WERI-Rb-1 (cell line): ENCODE data around the gene CNTF.

ENCODE experiments used
- DNase-seq: peaks from one replicate; pipeline ENCODE4 v3.0.0-alpha.2; 2020
- H3K27ac ChIP-seq: fragments of 250-450 bp; sonication (Bioruptor Pico); 2 replicates; pipeline ENCODE4 v1.5.1; 2020; ENCODE audit warnings: mild to moderate bottlenecking, moderate library complexity
- H3K27me3 ChIP-seq: fragments of 250-450 bp; sonication (Bioruptor Pico); 2 replicates; pipeline ENCODE4 v1.5.1; 2021; ENCODE audit warnings: mild to moderate bottlenecking, low read depth, moderate library complexity; ENCODE audit not compliant: insufficient read depth, severe bottlenecking
- H3K36me3 ChIP-seq: fragments of 250-450 bp; sonication (Bioruptor Pico); 2 replicates; pipeline ENCODE4 v1.5.1; 2020; ENCODE audit warnings: mild to moderate bottlenecking, moderate library complexity
- H3K4me3 ChIP-seq: 2 replicates; pipeline ENCODE4 v1.5.1; 2011; ENCODE audit warnings: low read depth, mild to moderate bottlenecking, control low read depth, low read length
- H3K9me3 ChIP-seq: fragments of 250-450 bp; sonication (Bioruptor Pico); 2 replicates; pipeline ENCODE4 v1.5.1; 2021; ENCODE audit warnings: mild to moderate bottlenecking, moderate library complexity; ENCODE audit not compliant: severe bottlenecking
- TF ChIP-seq, protein P1 (sequence below): IDR thresholded peaks from 2 replicates; pipeline ENCODE4 v1.5.1; 2011; ENCODE audit warnings: low read depth, mild to moderate bottlenecking, control low read depth, inconsistent platforms, low read length

CNTF gene

DNA sequence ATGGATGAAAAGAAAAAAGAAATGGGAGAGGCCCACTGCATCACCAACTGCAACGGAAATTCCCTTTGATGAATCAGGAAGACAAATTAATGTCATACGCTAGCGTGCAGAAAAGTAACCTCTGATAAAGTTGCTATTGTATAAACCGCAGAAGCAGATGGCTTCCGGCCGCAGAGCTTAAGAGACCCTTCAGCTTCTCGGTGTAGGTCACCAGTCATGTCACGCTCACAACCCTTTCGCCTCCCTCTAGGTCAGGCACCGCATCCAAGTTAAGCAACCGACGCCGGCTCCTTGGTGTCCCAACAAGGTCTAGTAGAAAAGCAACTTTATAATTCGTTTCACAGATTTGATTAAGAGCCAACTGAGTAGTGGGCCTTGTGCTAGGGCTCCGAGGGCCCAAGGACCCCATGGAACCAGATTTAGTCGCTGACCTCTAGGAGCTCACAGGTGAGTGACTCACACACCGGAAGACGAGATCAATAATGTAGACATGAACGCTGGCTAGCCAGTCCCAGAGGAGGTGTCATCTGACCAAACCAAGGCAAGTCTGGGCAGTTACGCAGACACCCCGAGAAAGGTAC, 44.8 kb upstream of the CNTF start:
- Histone ChIP-seq H3K27me3 (no peaks in the 10 kb centered on the region), H3K9me3 (no peaks in the 10 kb centered on the region), H3K36me3 (peaks cover 31% of the 10 kb centered on the region), H3K27ac (peak overlapping the region; percentile 100), H3K4me3 (peak overlapping the region; percentile 95)
- TF ChIP-seq, protein P1, sequence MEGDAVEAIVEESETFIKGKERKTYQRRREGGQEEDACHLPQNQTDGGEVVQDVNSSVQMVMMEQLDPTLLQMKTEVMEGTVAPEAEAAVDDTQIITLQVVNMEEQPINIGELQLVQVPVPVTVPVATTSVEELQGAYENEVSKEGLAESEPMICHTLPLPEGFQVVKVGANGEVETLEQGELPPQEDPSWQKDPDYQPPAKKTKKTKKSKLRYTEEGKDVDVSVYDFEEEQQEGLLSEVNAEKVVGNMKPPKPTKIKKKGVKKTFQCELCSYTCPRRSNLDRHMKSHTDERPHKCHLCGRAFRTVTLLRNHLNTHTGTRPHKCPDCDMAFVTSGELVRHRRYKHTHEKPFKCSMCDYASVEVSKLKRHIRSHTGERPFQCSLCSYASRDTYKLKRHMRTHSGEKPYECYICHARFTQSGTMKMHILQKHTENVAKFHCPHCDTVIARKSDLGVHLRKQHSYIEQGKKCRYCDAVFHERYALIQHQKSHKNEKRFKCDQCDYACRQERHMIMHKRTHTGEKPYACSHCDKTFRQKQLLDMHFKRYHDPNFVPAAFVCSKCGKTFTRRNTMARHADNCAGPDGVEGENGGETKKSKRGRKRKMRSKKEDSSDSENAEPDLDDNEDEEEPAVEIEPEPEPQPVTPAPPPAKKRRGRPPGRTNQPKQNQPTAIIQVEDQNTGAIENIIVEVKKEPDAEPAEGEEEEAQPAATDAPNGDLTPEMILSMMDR = no peak
- peak; percentile 24 for DNase-seq

DNA sequence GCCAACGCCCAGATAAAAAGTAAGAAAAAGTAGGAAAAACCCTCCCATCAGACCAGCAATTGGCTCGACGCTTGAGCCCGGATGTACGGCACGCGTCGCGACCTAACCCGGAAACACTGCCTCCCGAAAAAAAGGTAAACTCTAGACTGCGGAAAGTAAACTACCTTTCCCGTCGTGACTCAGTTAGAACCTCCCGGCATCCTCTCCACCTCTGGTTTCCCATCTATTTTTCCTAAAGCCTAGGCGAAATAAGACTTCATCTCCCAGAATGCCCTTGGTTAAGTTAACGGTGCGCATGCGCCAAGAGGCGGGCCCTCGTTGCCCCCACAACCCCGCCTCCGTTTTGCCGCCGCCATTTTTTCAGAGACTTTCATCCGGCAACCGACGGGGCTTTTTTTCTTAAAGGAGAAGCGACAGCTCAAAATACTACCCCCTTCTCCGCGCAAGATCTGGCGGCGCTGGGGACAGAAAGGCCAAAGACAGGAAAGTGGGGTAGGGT, 44.3 kb upstream of the CNTF start:
- Histone ChIP-seq H3K4me3 (peak overlapping the region; percentile 95), H3K36me3 (peaks cover 31% of the 10 kb centered on the region), H3K9me3 (no peaks in the 10 kb centered on the region), H3K27me3 (no peaks in the 10 kb centered on the region), H3K27ac (peak overlapping the region; percentile 100)
- TF ChIP-seq, protein P1 = no peak
- DNase-seq = peak; percentile 94

DNA sequence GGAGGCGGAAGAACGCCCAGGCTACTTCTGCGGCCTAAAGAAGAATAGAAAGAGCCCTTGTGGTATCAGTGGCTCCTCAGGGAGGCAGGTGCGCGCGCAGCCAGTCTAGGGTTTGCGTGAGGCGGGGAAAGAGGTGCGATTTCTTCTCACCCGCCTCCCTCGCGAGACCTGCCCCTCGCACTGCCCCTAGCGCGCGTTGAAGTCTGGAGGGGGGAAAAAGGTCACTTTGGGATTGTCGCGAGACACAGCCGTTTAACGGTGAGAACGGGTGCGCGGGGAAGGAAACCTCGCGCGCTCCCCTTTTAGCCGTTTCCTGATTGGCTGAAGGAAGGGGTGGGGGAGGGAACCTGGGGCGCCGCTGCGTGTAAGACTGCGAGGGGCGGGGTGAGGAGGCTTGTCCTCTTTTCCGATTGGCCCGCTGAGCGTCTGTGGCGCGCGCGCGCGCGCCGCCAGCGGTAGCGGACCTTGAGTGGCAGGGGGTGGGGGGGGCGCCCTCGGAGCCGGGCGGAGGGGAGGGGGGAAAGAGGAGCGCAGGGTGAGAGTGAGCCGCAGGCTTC, 43.8 kb upstream of the CNTF start, which contains the start of gene ZFP91:
Gene ZFP91 (plus strand): TSS at position 429 of the 557 bp plus-strand sequence. CDS start 219 bp downstream, outside the sequence.
- Histone ChIP-seq H3K9me3 (no peaks in the 10 kb centered on the region), H3K4me3 (peak within 1 kb of the TSS; percentile 95), H3K27ac (peak within 1 kb of the TSS; percentile 100), H3K36me3 (peaks cover 31% of the 10 kb centered on the region), H3K27me3 (no peaks in the 10 kb centered on the region)
- TF ChIP-seq, protein P1 = no peak
- DNase-seq = peak; percentile 97

DNA sequence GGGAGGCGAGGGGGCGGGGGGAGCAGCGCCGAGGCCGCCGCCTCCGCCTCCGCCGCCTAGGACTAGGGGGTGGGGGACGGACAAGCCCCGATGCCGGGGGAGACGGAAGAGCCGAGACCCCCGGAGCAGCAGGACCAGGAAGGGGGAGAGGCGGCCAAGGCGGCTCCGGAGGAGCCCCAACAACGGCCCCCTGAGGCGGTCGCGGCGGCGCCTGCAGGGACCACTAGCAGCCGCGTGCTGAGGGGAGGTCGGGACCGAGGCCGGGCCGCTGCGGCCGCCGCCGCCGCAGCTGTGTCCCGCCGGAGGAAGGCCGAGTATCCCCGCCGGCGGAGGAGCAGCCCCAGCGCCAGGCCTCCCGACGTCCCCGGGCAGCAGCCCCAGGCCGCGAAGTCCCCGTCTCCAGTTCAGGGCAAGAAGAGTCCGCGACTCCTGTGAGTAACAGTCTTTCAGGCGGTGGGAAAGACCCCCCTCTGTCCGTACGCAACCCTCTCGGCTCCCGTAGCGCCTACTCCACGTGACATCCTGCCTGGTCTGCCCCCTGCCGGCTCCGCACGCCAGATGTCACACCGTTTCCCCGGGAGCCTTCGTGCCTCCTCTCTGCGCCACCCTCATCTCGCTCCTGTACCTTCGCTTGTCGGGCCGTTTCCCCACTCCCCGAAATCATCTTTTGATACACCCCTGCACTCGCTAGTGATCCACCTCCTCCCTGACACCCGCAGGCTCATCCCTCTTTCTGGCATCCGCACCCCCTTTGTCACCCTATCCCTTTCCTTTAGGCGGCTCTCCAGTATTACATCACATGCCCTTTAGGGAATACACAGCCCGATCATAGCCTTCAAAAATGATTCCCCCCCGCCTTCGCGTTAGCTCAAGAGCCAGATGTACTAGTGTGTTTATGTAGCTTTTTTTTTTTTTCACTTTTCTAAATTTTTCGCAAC, 43.0 kb upstream of the CNTF start:
- H3K4me3 ChIP-seq = peak overlapping the region; percentile 57
- H3K27ac ChIP-seq = peak overlapping the region; percentile 100
- DNase-seq = peak; percentile 93
- TF ChIP-seq, protein P1 = peak; percentile 82
- H3K9me3 ChIP-seq = no peaks in the 10 kb centered on the region
- peaks cover 31% of the 10 kb centered on the region for H3K36me3 ChIP-seq
- H3K27me3 ChIP-seq = no peaks in the 10 kb centered on the region

DNA sequence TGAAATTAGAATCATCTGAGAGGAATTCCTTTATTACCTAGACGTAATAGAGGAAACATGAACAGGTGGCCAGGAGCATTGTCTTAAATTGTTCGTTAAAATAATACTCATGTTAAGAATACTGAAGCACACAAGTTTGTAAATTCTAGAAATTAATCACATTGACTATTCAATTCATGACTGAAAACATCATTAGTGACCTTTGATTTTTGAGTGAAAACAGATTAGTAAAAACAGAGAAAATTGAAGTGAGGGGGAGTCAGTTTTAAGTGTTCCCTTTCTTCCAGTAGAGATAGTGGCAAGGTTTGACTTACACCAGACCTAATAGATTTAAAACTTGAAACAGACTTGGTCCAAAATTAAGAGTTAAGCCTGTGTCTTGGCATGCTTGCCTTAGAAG, 42.2 kb upstream of the CNTF start:
- H3K9me3 ChIP-seq = no peaks in the 10 kb centered on the region
- no peak for DNase-seq
- TF ChIP-seq, protein P1 = no peak
- peaks cover 38% of the 10 kb centered on the region for H3K36me3 ChIP-seq
- peak overlapping the region; percentile 57 for H3K4me3 ChIP-seq
- H3K27me3 ChIP-seq = no peaks in the 10 kb centered on the region
- peak overlapping the region; percentile 100 for H3K27ac ChIP-seq
